SW 1271 (cell line): Measurements from ENCODE around the gene CABLES2.

Experiments
- DNase-seq, 2 experiments: peaks; one replicate each; lab custom pipeline; 2025; lab: John Stamatoyannopoulos, UW

CABLES2 gene

GRCh38 chr20:62417981-62418708 lies 11.1 kb upstream of the CABLES2 start:
- no peak for DNase-seq

GRCh38 chr20:62416651-62417637 lies 9.9 kb upstream of the CABLES2 start:
- no peak for DNase-seq

DNA sequence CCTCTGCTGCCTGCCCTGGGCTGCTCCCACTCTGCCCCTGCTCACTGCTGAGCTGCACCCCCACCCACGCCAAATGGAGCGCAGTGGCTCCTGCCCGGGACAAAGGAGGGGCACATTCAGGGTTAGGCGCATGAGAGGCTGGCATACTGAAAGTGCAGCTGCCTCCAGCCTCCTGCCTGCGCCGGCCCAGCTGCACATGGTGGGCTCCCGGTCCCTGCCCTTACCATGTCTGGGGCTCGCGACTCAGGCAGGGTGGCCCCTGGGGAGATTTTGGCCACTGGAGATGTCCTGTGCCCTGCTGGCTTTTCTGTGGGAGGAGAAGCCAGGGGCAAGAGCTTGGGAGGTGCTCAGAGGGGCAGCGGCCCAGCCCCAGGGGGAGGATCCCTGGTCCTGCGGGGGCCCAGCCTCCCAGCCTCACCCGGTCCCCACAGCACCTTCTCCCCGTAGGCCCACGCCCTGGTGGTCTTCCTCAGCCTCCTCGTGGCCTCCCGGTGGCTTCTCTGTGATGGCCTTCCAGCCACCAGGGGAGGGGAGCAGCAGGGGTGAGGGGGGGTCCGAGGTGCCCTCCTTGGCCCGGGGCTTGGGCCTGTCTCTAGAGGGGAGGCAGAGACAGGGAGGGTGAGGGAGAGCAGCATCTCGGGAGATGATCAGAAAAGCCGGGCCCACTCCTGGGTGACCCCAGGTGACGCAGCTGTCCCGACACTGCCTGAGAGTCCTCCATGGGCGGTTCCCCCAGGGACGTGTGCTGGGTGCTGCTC lies 8.4 kb upstream of the CABLES2 start:
- DNase-seq = no peak

- DNase-seq = peak in 1 of 2 experiments; percentile 12
Observed at GRCh38 chr20:62413896-62414481, 6.9 kb upstream of the CABLES2 start.

GRCh38 chr20:62413025-62413570 lies 6.0 kb upstream of the CABLES2 start:
- DNase-seq = no peak

- no peak for DNase-seq
Observed at GRCh38 chr20:62412194-62413024, 5.3 kb upstream of the CABLES2 start.

GRCh38 chr20:62411479-62412193 lies 4.6 kb upstream of the CABLES2 start:
- no peak for DNase-seq

DNA sequence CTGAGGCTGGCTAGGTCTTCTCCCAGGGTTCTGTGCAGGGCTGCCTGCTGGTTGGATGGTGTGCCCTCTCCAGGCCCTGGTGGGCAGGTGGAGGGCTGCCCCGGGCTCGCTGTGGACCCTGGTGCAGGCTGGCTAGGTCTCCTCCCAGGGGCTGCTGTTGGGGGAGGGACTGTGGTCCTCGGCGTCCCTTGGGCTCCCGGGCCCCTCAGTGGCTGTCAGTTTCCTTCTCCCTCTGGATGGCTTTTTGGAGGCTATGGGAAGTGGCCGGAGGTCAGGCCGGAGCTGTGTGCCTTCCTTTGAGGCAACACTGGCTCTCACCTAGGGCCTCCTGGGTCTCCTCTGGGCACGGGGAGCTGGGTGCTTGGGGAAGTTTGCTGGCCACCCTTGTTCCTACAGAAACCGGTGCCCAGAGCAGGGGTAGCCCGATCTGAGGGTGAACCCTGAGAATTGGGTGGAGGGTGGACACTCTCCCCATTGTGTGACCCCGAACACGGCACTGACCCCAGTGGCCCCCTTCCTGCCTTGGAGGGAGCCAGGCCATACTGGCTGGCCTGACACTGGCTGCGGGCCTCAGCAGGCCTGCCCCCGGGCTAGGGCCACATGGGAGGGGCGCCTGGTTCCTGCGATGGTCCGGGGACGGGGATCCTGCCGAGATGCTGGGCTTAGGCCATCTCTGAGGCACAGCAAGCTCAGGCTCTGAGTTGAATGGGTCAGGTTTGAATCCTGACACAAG lies 3.8 kb upstream of the CABLES2 start:
- DNase-seq = no peak

GRCh38 chr20:62409931-62410745 lies 3.1 kb upstream of the CABLES2 start:
- DNase-seq = peak in 1 of 2 experiments; percentile 46

DNA sequence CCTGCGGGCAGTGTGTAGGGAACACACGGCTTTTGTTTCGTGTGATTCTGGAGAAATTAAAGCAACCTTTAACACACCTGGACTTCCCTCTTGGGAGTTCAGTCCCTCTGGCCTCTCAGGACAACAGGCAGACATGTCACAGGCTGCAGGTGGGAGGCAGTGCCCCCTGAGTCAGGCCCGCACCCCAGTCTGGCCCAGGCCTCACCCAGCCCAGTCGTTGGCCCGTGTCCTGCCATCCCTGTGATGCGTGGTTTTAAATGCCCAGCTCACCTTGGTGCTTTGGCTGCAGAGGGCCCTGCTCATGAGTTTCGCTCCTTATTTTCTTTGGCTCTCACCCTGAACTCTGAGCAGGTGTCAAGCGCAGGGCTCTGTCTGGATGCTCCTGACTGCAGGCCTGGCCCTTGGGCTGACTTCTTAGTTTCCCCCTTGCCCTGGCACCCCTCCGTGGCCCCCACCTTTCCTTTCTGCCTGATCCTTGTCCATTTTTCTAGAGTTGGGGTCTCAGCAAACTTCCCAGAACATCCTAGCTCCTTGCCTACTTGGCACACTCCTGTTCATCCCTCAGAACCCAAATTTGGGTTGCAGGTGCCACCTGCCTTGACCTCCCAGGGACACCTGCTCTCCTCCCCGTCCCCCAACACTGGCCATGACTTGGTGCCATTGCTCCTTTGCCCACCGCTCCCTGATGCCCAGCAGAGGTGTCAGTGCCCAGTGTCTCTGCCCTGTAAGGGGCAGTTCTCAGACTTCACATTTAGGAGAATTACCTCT lies 2.2 kb upstream of the CABLES2 start:
- no peak for DNase-seq

DNA sequence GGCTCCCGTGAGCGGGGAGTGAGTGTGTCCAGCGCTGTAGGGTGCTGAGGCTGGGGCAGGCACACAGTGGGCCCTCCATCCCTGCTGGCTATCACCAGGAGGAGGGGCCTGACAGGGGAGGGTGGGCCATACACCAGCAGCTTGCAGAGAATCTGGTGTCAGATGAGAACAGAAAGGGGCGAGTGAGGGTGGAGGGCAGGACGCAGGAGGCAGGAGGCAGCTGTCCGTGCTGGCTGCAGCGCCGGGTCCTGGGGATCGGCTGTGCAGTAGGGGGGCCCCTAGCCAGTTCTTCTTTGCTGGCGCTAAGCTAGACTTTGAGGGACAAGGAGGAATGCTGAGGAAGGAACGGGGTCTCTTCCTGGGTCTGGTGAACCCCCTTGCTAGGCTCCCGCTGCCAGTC lies 1.6 kb upstream of the CABLES2 start:
- no peak for DNase-seq

DNA sequence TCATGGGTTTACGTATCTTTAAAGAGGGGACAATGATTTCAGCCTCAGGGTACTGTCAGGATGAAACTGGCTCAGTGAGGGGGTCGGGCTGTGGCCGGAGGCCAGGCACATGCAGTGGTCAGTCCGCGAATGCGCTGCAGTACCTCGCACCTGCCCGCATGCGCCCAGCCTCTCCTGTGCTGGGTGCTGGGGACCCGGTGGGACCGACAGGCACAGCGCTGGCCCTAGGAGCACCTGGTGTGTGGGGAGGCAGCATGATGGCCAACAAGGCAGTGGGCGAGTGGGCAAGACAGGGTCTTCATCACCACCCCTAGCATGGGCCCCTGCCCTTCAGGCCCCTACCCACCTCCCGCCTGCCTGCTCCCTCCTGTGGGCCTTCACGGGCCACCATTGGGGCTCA lies 970 bp upstream of the CABLES2 start:
- DNase-seq = no peak

DNA sequence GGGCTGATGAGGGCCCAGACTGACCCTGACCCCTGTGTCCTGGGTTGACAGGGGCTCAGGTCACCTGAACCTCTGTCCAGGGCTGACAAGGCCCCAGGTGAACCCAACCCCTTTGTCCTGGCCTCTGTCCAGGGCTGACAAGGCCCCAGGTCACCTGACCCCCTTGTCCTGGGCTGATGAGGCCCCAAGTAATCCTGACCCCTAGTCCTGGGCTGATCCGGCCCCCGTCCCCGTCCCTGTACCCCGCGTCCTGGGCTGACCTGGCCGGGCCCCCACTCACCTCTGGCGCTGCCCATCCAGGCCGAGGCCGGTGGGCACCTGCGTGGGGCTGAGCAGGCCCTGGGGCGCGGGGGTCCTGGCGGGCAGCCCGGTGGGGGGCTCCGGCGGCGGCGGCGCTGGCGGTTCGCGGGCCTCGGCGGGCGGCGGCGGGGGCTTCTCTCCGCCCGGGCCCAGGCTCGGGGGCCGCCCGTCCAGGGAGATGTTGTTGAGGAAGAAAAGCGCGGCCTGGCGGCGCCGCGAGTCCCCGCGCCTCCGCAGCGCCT lies 379 bp downstream of the CABLES2 start:
- DNase-seq = no peak

GRCh38 chr20:62405981-62406513 lies 1.0 kb downstream of the CABLES2 start:
- DNase-seq = no peak

GRCh38 chr20:62405108-62405980 lies 1.7 kb downstream of the CABLES2 start:
- DNase-seq = peak in 1 of 2 experiments; percentile 17

DNA sequence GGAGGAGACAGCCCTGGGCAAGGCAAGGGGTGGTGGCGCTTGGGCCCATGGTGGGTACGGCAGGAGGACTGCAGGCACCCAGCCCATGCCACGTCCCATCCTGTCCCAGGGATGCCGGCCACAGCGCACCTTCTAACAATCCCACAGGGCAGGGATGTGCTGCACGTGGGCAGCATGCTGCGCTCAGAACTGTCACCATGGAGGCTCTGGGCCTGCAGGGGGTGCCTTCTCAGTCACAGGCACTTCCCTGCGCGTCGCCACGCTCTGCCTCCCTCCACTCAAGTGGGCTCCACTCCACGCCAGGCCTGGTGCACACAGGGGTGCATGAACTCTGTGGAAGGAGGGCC lies 2.4 kb downstream of the CABLES2 start:
- DNase-seq = no peak
